HG03045 (cell line): Measurements from ENCODE around the gene ANKRD13C.

Source experiments
- ATAC-seq: cut with Tn5 transposase; IDR thresholded peaks from one replicate; pipeline ENCODE4 v1.9.1; 2021; ENCODE audit warnings: mild to moderate bottlenecking, moderate library complexity; ENCODE audit not compliant: unreplicated experiment

Gene ANKRD13C

GRCh38 chr1:70299472-70299871, 55.0 kb downstream of the ANKRD13C start:
- ATAC-seq: no peak

- no peak for ATAC-seq
Observed at GRCh38 chr1:70295749-70296148, 58.8 kb downstream of the ANKRD13C start.

DNA sequence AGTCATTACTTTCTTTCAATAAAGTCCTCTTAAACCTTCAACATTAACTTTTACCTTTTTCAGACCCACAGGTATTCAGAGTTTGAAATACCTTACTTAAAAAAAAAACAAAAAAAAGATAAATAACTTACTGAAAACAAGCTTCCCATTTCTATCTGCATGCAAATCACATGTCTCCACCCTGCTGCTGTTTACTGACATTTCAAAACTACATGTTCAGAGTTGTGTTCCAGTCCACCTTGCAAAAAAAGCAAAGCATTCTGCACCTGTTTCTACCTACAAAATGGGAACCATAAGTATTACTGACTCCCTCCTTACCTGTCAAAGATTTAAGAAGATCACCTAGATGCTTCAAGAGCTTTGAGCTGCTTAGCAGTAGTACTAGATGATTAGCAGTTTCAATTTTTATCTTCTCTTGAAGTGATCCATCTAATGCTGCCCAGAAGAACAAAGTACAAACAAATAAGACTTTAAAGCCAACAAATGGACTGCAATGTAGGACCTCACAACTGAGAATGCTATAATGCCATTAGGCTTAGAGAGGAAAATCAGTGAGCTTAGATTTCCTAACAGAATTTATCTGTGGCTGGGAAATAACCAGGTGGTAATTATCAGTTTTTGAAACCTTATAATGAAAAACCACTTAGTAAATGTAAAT, 61.2 kb downstream of the ANKRD13C start:
- ATAC-seq: no peak

DNA sequence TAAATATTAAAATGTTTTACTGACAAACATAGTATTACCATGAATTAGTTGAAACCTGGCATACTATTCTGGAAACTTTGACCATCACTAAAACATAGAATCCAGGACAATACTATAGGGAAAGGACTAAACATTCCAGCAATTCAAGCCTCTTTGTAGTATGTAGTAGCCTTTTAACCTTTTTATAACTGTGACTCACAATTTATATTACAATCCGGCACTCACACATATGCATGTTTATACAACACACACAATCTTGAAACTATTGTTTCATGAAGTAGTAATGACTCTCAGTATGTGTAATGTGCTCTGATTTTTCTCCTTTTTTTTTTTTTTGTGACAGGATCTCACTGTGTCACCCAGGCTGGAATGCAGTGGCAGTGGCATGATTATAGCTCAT, 64.3 kb downstream of the ANKRD13C start:
- ATAC-seq: no peak

DNA sequence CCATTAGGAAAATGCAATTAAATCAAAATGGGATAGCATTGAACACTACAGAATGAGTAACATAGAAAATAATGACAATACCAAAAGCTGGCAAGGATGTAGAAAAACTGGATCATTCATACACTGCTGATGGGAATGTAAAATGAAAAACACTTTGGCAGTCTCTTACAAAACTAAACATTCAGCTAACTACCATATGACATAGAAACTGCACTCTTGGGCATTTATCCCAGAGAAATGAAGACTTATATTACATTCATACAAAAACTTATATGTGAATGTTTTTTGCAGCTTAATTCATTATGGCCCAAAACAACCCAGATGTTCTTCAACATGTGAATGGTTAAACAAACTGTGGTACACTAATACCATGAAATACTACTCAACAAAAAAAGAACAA, 66.4 kb downstream of the ANKRD13C start:
- no peak for ATAC-seq

- ATAC-seq: no peak
Observed at GRCh38 chr1:70286453-70286852, 68.1 kb downstream of the ANKRD13C start.

- ATAC-seq: no peak
Observed at GRCh38 chr1:70284366-70284765, 70.2 kb downstream of the ANKRD13C start.

GRCh38 chr1:70278710-70279109, 75.8 kb downstream of the ANKRD13C start:
- ATAC-seq: no peak

DNA sequence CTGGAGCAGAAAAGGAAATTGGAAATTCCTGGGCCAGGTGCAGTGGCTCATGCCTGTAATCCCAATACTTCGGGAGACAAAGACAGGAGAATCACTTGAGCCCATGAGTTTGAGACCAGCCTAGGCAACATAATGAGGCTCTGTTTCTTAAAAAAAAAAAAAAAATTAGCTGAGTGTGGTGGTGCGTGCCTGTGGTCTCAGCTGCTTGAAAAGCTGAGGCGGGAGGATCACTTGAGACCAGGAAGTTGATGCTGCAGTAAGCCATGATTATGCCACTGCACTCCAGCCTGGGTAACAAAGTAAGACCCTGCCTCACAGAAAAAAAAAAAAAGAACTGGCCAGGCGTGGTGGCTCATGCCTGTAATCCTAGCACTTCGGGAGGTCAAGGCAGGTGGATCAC, 76.6 kb downstream of the ANKRD13C start:
- ATAC-seq: no peak

DNA sequence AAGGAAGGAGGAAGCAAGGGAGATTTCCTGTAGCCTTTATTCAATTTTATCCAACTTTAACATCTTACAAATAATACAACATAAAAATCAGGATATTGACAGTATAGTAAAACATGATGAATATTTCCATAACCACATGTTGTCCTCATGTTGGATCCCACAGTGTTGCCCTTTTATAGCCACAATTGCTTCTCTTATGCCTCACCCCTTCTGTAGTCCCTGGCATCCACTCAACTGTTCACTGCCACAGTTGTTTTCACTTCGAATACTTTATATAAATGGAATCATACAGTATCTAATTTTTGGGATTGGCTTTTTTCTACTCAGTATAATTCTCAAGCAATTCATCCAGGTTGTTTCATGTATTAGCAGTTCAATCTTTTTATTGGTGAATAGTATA, 88.6 kb downstream of the ANKRD13C start:
- ATAC-seq: no peak

- no peak for ATAC-seq
Observed at GRCh38 chr1:70264839-70265238, 89.7 kb downstream of the ANKRD13C start.

DNA sequence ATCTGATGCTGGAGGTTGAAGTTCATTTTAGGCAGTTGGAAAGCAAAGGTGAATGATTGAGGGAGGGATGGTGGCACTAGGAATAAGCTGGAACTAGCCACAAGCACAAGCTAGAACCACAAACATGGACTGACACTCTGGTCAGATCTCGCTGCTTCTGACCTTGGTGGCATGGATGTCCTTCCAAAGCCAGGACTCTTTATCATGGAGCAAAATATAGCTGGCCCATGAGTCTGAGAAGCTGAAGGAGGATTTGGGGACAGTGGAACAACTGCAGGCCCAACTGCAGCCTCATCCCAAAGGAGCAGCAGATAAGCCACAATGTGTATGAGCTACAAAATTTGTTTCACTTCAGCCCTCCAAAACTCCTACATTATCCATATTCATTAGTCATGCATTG, 97.9 kb downstream of the ANKRD13C start:
- ATAC-seq: no peak

GRCh38 chr1:70248729-70249128, 105.8 kb downstream of the ANKRD13C start:
- no peak for ATAC-seq

- ATAC-seq: no peak
Observed at GRCh38 chr1:70247768-70248167, 106.8 kb downstream of the ANKRD13C start.

- ATAC-seq: no peak
Observed at GRCh38 chr1:70247122-70247521, 107.4 kb downstream of the ANKRD13C start.

- no peak for ATAC-seq
Observed at GRCh38 chr1:70239940-70240339, 114.6 kb downstream of the ANKRD13C start.

DNA sequence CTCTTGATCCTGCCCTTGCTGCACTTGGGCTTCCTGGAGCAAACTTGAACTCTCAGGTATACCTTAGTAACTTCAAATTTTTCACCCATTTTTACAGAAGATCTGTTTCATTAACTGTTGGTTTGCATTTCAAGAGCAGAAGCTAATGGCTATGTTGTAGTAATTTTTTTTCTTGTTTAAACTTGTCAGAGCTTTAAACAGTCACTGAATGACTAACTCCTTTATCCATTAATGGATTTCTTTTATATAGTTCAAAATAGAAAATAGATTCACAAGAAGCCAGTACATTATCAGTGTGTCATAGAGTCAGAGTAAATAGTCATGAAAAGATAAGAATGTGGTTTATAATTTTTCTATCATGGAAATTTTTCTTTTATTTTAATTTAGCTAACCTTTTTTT, 119.8 kb downstream of the ANKRD13C start:
- ATAC-seq: no peak

DNA sequence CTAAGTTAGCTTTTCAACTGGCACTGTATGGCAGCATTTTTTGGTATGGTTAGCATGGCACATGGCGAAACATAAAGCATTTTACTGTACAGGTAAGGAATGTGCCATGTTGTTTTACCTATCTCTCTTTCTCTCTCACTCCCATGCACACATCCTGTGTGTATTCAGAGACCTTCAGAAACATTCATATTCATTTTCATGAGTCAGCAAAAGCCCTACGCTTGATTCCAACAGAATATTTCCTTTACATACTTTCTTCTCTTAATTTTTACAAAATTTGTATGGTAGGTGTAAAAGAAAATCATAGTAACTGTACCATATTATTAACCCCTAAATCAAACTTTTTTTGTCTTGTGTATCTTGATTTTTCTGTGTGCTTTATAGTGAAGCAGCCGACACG, 123.0 kb downstream of the ANKRD13C start:
- no peak for ATAC-seq

DNA sequence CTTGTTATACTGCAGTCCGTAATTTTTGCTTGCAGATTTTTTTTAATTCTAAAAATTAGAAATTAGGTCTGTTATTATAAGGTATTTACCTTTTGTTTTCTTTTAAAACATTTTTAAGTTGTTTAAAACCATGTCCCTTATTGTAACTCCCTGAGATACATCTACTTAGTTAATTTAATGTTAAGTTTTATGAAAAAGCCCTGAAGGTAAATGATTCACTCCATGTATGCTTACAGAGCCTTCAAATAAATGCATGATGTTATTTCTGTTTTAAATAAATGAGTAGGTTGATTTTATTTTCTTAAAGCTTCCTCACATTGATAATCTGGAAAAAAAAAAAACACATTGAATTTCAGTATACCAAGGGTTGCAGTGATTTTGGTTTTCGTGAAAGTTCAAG, 125.9 kb downstream of the ANKRD13C start:
- ATAC-seq: no peak

GRCh38 chr1:70227439-70227838, 127.1 kb downstream of the ANKRD13C start:
- ATAC-seq: no peak

- ATAC-seq: no peak
Observed at GRCh38 chr1:70224954-70225353, 129.6 kb downstream of the ANKRD13C start.

DNA sequence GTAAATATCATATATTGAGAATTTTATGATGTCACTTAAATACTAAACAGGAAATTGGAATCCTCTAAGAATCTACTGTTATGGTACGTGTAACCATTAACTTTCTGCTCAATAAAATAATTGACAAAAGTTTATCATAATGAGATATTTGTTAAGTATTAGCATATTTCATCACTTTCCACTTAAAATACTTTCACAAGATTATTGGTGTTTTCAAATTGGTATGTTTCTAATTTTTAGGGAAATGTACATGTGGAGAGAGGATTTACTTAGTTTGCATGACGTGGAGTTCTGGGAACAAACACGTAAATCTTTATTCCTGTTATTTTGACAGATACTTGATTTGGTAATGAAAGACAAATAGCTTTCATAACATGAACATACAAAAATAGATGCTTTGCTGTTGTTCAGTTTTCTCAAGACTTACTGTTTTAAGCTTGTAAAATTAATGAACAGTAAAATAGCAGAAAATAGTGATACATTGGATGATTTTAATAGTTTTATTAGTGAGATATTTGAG, 131.7 kb downstream of the ANKRD13C start:
- no peak for ATAC-seq
